GM18519 (cell line): Measurements from ENCODE around the gene TRAPPC1.
"Not testable (repeated sequence)": the region's sequence is repeated elsewhere in the genome, so short reads cannot be mapped to it uniquely, and the experiment has no call there.

Experiments
- ATAC-seq: cut with Tn5 transposase; IDR thresholded peaks from one replicate; pipeline ENCODE4 v1.9.1; 2021; ENCODE audit warnings: mild to moderate bottlenecking, moderate library complexity; ENCODE audit not compliant: unreplicated experiment, low FRiP score

TRAPPC1 gene, protein sequence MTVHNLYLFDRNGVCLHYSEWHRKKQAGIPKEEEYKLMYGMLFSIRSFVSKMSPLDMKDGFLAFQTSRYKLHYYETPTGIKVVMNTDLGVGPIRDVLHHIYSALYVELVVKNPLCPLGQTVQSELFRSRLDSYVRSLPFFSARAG

DNA sequence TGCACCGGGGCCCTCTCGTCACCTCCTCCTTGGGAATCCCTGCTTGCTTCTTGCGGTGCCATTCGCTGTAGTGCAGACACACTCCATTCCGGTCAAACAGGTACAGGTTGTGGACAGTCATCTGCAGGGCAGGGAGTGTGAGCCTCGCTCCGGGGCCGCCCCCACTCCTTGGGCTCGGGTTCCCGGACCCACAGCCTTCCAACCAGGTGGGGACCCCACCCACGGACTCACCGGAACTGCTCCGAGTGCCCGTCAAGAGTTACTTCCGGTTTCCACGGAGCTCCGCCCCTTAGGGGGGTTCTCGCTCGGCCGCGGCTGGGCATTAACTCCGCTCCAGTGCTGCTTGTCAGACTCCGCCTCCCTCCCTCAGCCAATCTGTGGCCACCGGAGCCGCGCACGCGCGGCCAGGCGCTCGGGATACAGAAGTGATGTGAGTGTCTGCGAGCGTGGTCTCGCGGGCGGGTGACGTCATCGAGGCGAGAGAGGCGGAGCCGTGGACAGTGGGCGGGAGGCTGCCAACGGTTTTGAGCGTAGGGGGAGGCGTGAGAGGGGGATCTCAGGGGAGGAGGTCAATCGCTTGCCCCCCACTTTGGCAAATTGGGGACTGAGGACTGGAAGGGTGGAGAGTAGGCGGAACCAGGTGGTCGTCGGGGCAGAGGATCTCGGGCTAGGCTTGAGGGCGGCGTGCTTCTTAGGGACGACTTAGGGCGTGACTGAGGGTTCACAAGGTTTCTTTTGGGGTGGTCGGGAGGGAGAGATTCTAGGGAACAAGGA lies at the start of gene TRAPPC1, which contains the start of gene CNTROB:
TSS of gene TRAPPC1 (minus strand) at position 238 of the 774 bp plus-strand sequence. CDS start at position 121, 117 bp downstream.
TSS of gene CNTROB (plus strand) at position 498 of the 774 bp plus-strand sequence. CDS start 874 bp downstream, outside the sequence.
- ATAC-seq = peak; percentile 95

DNA sequence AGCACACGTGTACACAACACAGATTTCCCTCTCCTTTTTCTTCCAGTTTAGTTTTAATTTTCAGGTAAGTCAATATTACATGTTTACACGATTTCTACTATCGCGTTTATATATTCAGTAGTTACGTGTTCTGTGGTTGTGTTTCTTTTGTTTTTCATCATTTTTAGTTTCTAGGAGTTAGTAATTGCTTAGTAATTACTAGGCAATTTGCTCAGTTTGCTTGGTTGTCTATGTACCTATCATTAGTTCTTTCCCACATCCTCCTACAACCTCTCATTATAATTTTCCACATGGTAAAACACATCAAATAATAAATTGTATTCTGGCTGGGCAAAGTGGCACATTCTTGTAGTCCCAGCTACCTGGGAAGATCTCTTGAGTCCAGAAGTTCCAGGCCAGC lies 46.1 kb upstream of the TRAPPC1 start:
- ATAC-seq = no peak

DNA sequence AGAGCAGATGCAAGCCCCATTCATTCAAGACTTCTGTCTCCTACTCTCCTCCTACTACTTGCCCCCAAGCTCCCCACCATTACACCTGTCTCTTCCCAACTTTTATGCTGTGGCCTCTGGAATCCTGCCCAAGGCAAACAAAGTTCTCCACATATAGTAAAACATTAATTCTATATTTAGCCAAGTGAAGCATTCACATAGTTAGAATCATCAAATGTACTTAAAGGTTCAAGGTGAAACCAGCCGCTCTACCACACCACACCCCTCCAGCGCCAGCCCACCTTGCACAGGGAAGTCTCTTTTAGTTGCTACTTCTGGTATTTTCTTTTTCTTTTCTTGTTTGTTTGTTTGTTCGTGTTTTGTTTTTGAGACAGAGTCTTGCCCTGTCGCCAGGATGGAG lies 45.3 kb upstream of the TRAPPC1 start:
- ATAC-seq = no peak

DNA sequence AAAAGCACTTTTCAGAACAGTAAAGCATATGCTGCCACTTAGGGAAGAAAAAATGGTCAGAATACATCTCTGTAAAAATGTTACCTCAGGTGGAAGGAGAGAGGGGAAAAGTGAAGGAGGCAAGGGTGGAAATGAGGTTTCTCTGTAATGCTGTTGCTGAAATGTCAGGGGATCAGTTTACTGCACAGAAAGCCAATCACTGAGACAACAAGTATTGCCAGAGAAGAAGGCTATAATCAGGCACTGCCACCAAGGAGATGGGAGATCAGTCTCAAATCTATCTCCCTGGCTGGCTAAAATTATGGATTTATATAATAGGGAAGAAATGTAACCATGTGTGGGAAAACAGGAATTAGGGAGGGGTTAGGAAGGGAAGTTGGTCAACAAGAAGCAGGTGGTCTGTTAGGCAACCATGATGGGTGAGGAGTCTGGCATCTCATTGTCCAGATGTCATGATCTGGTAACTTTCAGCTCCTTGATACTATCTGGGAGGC lies 42.9 kb upstream of the TRAPPC1 start:
- no peak for ATAC-seq

DNA sequence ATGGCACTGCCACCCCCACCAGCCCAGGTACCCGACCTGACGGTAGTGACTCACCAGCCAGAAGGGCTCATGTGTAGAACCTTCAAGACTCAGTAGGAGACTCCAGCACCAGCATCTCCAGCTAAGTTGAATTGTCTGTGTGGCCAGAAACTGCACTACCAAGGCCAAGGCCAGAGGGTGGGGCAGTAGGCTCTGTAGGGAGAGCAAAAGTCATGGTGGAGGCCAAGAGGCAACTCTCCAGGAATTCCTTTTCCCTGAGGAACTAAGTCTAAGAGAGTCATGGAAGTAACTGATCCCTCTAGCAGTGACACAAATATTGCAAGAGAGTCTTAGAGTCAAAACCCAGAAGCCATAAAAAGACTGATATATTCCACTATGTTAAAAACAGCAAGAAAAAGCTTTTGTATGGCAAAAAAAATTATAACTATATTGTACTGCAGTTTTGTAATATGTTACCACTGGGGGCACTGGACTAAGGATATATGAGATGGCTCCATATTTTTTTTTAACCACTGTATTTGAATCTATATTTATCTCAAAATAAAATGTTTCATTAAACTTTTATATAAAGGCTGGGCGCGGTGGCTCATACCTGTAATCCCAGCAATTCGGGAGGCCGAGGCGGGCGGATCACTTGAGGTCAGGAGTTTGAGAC lies 40.5 kb upstream of the TRAPPC1 start:
- no peak for ATAC-seq

DNA sequence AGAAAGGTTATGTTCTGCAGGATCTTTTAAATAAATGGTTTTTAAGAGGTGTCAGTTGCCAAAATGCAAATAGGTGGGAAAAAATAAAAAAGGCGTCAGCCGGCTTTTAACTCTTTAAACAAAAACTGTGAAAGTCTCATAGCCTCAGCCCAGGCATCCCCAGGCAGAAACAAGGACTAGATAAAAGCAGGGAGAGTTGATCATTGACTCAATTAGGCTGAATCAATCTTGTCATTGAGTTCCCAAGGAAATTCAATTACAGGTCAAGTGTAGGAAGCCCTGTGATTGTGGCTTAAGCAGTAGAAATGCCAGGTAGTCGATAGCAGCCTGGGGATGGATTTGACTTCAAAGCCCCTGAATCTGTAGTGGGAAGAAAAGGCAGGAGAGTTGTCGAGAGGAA lies 39.9 kb upstream of the TRAPPC1 start:
- no peak for ATAC-seq

DNA sequence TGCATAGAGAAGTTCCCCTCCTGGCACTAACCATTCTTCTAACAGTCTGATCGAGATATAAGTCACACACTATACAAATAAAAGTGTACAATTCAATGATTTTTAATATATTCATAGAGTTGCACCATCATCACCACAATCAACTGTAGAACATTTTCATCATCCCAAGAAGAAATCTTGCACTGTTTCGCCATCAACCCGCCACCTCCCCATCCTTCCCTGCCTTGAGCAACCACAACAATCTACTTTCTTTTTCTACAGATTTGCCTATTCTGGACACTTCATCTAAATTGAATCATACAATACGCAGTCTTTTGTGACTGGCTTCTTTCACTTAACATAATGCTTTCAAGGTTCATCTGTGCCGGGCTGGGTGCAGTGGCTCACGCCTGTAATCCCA lies 37.7 kb upstream of the TRAPPC1 start:
- no peak for ATAC-seq

DNA sequence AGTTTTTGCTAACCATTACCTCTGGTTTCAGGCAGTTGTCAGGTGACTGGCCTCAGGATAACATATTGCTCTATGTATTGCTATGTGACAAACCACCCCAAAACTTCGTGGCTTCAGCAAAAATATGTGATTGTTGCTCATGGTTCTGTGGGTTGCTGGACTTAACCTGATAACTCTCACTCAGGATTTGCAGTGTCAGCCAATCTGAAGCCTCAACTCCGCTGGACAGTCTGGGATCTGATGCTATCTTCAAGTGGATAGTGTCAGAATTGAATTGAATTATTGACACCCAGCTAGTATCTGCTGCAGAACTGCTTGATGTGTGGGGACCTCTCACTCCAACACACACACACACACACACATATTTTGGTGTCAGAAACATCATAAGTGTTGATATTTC lies 36.0 kb upstream of the TRAPPC1 start:
- ATAC-seq = no peak

DNA sequence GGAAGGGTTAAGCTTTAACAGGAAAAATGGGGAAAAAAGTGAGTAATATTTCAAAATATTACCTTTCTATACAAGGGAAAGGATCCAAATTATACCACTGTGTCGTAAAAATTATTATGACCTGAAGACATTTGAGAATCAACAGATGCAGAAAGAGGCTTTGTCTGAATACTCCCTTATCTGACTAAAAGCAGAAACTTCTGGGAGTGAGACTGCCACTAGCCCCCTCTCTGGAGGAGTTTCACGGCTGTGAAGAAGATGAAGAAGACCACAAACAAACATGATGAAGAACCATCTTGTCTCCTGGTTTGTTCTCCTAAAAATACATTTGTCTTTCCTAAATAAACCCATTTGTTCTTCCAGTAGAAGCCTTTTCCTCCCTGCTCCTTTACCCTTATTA lies 29.7 kb upstream of the TRAPPC1 start:
- ATAC-seq = no peak

DNA sequence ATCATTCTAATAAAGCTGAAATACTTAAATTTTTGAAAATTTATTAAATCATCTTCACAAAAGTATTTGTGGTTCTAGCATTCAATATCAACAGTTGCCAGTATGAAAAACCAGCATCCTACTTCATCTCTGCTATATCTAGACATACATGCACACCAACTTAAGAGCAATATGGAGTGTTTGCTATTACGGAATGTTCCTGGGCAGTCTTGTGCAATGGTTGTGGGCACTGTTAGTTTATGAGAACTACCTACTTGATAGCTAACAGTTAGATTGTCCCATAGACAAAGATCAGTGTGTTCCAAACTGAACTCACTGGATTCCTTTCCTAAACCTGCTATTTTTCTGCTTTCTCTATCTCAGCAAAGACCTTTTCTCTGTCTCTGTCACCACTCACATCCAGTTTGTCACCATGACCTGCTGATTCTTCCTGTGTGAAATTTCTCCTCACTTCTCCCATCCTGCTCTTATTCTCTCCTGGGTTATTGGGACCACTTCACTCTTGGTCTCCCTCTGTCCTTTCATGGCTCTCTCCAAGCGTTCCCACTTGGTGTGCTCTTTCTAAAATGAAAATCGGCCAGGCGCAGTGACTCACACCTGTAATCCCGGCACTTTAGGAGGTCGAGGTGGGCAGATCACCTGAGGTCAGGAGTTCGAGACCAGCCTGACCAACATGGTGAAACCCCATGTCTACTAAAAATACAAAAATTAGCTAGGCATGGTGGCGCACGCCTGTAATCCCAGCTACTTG lies 27.9 kb upstream of the TRAPPC1 start:
- ATAC-seq = no peak

DNA sequence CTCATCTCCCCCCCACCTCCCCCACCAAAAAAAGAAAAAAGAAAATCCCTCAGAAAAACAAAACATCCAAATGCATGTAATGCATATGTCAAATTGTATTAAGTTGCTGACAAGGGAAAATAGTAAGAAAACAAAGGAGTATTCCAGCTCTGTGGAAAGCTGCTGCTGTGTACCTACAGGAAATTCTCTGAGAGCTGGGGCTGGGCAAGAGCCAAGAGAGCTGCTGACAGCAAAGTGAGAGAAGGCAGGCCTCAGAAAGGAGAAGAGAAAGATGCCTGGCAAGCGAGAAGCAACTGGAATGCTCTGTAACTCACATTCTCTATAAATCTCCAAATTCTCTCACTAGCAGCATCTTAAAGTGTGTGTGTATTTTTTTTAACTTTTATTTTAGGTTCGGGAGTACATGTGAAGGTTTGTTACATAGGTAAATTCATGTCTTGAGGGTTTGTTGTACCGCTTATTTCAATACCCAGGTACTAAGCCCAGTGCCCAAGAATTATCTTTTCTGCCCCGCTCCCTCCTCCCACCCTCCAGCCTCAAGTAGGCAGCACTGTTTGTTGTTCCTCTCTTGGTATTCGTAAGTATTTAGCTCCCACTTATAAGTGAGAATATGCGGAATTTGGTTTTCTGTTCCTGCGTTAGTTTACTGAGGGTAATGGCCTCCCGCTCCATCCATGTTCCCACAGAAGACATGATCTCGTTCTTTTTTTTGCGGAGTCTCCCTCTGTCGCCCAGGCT lies 24.7 kb upstream of the TRAPPC1 start:
- ATAC-seq = no peak

DNA sequence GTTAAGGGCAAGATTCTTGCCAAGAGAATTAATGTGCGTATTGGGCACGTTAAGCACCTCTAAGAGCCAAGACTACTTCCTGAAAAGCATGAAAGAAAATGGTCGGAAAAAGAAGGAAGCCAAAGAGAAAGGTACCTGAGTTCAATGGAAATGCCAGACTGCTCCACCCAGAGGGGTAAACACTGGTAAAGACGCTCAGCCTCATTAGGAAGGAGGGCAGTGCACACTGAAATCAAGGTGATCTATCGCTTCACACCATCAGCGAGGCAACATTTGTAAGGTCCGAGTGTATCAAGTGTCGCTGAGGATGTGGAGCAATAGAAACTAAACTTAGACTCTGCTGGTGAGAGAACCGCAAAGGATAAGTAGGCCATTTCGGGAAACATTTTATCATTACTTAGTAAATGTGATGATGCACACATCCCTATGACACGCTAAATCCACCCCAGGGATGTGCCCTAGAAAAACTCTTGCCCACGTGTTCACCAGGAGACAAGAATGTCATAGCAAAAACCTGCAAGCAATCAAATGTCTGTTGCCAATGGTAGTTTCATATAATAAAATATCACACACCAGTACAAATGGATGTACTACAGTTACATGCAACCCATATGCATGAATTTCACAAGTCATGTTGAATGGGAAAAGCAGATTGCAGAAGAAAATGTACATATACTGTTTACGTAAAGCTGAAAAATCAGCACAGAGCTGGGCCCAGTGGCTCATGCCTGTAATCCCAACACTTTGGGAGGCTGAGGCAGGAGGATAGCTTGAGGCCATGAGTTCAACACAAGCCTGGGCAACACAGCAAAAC lies 23.9 kb upstream of the TRAPPC1 start:
- no peak for ATAC-seq

DNA sequence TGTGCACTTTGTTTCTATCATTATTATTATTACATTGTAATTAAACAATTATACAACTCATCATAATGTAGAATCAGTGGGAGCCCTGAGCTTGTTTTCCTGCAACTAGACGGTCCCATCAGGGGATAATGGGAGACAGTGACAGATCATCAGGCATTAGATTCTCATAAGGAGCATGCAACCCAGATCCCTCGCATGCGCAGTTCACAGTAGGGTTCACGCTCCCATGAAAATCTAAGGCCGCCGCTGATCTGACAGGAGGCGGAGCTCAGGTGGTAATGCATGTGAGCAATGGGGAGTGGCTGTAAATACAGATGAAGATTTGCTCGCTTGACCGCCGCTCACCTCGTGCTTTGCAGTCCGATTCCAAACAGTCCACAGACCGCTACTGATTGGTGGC lies 21.5 kb upstream of the TRAPPC1 start:
- not testable (repeated sequence) for ATAC-seq

DNA sequence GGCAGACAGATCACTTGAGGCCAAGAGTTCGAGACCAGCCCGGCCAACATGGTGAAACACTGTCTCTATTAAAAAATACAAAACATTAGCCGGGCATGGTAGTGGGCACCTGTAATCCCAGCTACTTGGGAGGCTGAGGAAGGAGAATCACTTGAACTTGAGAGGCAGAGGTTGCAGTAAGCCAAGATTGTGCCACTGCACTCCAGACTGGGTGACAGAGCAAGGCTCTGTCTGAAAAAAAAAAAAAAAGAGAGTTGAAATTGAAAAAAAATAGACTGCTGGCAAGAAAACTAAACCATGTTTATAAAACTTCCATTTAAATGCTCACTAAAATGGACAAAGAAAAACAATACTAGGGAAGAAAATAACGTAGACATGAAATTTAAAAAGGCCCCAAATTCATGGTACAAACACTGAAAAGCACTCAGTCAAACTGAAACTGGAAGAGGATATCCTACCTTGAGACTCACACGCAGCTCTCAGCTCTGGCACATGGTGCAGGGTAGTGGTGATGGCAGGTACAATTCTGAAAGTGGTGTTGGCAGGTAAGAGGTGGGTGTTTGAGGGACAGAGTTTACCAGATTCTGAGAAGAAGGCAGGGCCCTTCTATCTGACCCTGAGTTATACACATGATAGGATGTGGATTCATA lies 19.5 kb upstream of the TRAPPC1 start:
- no peak for ATAC-seq

DNA sequence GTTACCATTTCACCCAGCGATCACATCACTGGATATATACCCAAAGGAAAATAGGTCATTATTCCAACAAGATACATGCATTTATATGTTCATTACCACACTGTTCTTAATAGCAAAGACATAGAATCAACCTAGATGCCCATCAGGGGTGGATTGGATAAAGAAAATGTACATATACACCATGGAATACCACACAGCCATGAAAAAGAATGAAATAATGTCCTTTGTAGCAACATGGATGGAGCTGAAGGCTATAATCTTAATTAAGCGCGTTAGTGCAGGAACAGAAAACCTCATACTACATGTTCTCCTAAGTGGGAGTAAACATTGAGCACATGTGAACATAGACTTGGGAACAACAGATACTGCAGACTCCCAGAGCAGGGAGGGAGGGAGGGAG lies 18.8 kb upstream of the TRAPPC1 start:
- ATAC-seq = no peak

DNA sequence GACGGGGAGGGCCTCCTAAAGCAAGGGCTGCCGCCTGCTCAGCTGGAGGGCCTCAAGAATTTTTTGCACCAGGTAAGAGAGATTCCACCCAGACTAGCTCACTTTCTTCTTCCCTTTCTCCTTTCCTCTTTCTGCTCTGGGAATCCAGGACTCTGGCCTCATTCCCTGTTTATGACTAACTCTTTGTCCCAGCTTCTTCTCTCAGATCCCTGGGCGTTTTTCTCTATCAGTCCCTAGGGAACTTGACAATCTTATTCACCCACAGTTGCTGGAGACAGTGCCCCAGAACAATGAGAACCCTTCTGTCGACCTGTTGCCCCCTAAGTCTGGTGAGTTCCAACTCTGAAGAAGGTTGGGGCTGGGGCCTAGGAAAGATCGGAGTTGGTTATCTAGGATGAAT lies 15.9 kb upstream of the TRAPPC1 start:
- no peak for ATAC-seq

DNA sequence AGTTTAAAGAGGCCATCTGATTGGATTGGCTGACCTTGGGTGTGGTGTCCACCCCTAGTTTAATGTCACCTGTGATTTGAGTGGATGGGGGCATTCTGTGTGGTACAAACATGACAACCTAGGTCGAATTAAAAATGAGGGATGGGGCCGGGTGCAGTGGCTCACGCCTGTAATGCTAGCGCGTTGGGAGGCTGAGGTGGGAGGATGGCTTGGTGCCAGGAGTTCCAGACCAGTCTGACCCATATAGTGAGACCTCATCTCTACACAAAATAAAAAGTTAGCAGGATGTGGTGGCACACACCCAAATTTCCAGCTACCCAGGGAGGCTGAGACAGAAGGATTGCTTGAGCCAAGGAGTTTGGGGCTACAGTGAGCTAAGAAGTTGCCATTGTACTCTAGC lies 14.7 kb upstream of the TRAPPC1 start:
- ATAC-seq = no peak

DNA sequence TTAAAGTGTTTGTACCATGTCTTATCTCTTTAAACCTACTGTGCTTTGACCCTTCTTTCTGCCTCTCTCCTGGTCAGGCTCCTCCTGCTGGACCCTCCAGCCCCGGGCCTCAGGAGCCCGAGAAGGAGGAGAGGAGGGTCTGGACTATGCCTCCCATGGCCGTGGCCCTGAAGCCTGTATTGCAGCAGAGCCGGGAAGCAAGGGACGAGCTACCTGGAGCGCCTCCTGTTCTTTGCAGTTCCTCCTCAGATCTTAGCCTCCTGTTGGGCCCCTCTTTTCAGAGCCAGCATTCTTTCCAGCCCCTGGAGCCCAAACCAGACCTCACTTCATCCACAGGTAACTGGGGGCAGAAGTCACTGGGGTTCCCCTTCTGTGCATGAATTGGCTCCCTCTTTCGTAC lies 13.9 kb upstream of the TRAPPC1 start:
- ATAC-seq = no peak

DNA sequence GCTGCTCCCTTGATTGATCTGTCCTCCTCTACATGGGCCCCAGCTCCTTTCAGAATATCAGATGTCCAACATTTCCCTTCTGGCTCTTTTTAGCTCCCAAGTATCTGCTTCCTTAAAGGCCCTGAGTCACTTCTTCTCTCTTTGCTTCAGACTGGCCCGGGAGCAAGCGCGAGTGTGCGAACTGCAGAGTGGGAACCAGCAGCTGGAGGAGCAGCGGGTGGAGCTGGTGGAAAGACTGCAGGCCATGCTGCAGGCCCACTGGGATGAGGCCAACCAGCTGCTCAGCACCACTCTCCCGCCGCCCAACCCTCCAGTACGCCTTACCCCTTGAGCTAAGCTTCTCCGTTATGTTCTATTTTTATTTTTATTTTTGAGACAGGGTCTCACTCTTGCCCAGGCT lies 12.6 kb upstream of the TRAPPC1 start:
- no peak for ATAC-seq
